ENCODE measurements around the gene C3orf62. TPM values are rescaled to one million over a fixed set of nuclear protein-coding genes. Genes with fewer than 3 reads are reported as not detected.

The C3orf62 gene
- 10 to 100 TPM in 3 of 7 donors, 1 to 10 TPM in 4; 7.6 to 15.0 (median 9.3) TPM for total RNA-seq
- polyA plus RNA-seq, result 1 to 10 TPM; 4.1 to 8.1 (median 8.0) TPM
- long read RNA-seq, donor 1, full-length matches to known transcripts, result 2 of 2 reads
- long read RNA-seq, donor 1, partial matches to known transcripts, result 0 of 2 reads
- long read RNA-seq, donor 1, other reads (novel, unspliced or antisense), result 0 of 2 reads
- long read RNA-seq, donor 2, full-length matches to known transcripts, result 3 of 3 reads
- long read RNA-seq, donor 2, partial matches to known transcripts, result 0 of 3 reads
- long read RNA-seq, donor 2, other reads (novel, unspliced or antisense), result 0 of 3 reads

GRCh38 chr3:49276475-49277382 lies at the start of gene C3orf62:
C3orf62 (minus strand) TSS chr3:49277232; CDS start chr3:49276872, 360 bp downstream.
- H3K27me3 ChIP-seq (replicated peaks in 1 of 7), result no peaks in the 10 kb centered on the region
- peaks cover 0 to 63% (median 24%) of the 10 kb centered on the region in 6 donors for H3K36me3 ChIP-seq
- TF ChIP-seq POLR2AphosphoS5 (IDR thresholded peaks at IDR 0.05) (peak; percentile 87 to 92 (median 90)), POLR2A (IDR thresholded peaks at IDR 0.05) (no peak)
- H3K4me1 ChIP-seq, result peaks cover 10 to 44% (median 30%) of the 10 kb centered on the region in 6 donors
- peak; percentile 96 for DNase-seq
- intact Hi-C loops (cut with DNase I; ENCODE audit: low total_unique reads), result loop anchor here (5.0 kb wide), 1 partner anchor 104 kb away; the partner anchor contains the start of gene KLHDC8B
- peak within 1 kb of the TSS; percentile 9 to 67 (median 46) for H3K4me3 ChIP-seq
- H3K9me3 ChIP-seq, result no peaks in the 10 kb centered on the region
- 3 to 12% (median 4%) methylated on average over 22 to 51 of the region's 51 CpGs for WGBS, 5 donors
- H3K27ac ChIP-seq, result peak within 1 kb of the TSS; percentile 88 to 94 (median 92)

GRCh38 chr3:49324768-49325167 lies 47.7 kb upstream of the C3orf62 start:
- intact Hi-C loops (cut with DNase I; ENCODE audit: low total_unique reads), result no loop called here

GRCh38 chr3:49316696-49317457 lies 39.8 kb upstream of the C3orf62 start:
- Histone ChIP-seq H3K9me3 (no peaks in the 10 kb centered on the region), H3K36me3 (peaks cover 0 to 100% (median 91%) of the 10 kb centered on the region in 6 donors), H3K4me1 (no peaks in the 10 kb centered on the region), H3K27me3 (replicated peaks in 1 of 7) (no peaks in the 10 kb centered on the region), H3K27ac (no peak overlapping the region), H3K4me3 (no peak overlapping the region)
- TF ChIP-seq, protein P1, sequence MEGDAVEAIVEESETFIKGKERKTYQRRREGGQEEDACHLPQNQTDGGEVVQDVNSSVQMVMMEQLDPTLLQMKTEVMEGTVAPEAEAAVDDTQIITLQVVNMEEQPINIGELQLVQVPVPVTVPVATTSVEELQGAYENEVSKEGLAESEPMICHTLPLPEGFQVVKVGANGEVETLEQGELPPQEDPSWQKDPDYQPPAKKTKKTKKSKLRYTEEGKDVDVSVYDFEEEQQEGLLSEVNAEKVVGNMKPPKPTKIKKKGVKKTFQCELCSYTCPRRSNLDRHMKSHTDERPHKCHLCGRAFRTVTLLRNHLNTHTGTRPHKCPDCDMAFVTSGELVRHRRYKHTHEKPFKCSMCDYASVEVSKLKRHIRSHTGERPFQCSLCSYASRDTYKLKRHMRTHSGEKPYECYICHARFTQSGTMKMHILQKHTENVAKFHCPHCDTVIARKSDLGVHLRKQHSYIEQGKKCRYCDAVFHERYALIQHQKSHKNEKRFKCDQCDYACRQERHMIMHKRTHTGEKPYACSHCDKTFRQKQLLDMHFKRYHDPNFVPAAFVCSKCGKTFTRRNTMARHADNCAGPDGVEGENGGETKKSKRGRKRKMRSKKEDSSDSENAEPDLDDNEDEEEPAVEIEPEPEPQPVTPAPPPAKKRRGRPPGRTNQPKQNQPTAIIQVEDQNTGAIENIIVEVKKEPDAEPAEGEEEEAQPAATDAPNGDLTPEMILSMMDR (IDR thresholded peaks at IDR 0.05 in 8 of 11, conservative IDR thresholded peaks at IDR 0.05 in 3 of 11), result no peak
- peak in 1 of 3 donors; percentile 67 for TF ChIP-seq POLR2AphosphoS5 (IDR thresholded peaks at IDR 0.05)
- WGBS, 5 donors, result 95 to 98% (median 97%) methylated on average over 13 to 16 of the region's 16 CpGs
- no peak for DNase-seq
- intact Hi-C loops (cut with DNase I; ENCODE audit: low total_unique reads), result no loop called here

More at GRCh38 chr3:49324768-49325167, 47.7 kb upstream of the C3orf62 start:
- H3K27ac ChIP-seq, result no peak overlapping the region
- no peak overlapping the region for H3K4me3 ChIP-seq
- no peaks in the 10 kb centered on the region for H3K27me3 ChIP-seq (replicated peaks in 1 of 7)
- no peaks in the 10 kb centered on the region for H3K9me3 ChIP-seq
- no peak for DNase-seq
- peaks cover 20 to 100% (median 99%) of the 10 kb centered on the region in 6 donors for H3K36me3 ChIP-seq
- peaks cover 0 to 8% (median 0%) of the 10 kb centered on the region in 6 donors for H3K4me1 ChIP-seq
- 96 to 100% (median 97%) methylated on average over 7 of the region's 7 CpGs for WGBS, 5 donors
- TF ChIP-seq POLR2AphosphoS5 (IDR thresholded peaks at IDR 0.05), result no peak
- TF ChIP-seq POLR2A (IDR thresholded peaks at IDR 0.05), result no peak
- TF ChIP-seq, protein P1 (IDR thresholded peaks at IDR 0.05 in 8 of 11, conservative IDR thresholded peaks at IDR 0.05 in 3 of 11), result no peak
